Transverse colon (tissue), 4 donors: ENCODE measurements around the gene OTOG.

Experiments
- POLR2A ChIP-seq: fragments of 450-650 bp; IDR thresholded peaks from one replicate; pipeline ENCODE4 v1.6.1; 2016; ENCODE audit warnings: antibody characterized with exemption, mild to moderate bottlenecking, moderate library complexity
- POLR2AphosphoS5 ChIP-seq, 3 donors: sonication (generic); formaldehyde crosslinking; IDR thresholded peaks; one replicate each; pipeline ENCODE4 v1.6.1; 2016; ENCODE audit warnings: antibody characterized with exemption in 3 of 3
- TF ChIP-seq, protein P1 (sequence below), 5 experiments: fragments of 200-600 bp in 3 of 5; fragments of 450-650 bp in 2 of 5; sonication (generic) in 3 of 5; IDR thresholded peaks; 1 replicate in 2 of 5; 2 replicates in 3 of 5; pipeline ENCODE4 v1.5.1; 2016 to 2017; ENCODE audit warnings: antibody characterized with exemption in 5 of 5, inconsistent platforms in 3 of 5, mild to moderate bottlenecking in 2 of 5, moderate library complexity in 1 of 5

DNA sequence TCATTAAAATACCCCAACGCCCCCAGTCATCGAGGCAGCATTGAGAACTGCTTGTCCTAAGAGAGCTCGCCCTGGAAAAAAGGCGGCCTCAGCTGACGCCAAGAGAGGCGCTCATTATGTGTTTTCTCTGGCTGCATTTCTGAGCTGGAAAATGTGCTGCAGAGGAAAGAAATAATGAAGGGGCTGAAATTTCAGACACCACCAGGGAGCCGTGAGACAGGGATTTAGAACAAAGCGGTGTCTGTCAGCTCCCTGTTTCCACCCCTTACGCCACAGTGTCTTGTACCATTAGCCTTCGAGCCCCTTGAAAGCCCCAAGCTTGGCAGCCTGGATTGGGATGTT lies 17.2 kb upstream of the OTOG start:
- TF ChIP-seq POLR2A: no peak
- TF ChIP-seq, protein P1, sequence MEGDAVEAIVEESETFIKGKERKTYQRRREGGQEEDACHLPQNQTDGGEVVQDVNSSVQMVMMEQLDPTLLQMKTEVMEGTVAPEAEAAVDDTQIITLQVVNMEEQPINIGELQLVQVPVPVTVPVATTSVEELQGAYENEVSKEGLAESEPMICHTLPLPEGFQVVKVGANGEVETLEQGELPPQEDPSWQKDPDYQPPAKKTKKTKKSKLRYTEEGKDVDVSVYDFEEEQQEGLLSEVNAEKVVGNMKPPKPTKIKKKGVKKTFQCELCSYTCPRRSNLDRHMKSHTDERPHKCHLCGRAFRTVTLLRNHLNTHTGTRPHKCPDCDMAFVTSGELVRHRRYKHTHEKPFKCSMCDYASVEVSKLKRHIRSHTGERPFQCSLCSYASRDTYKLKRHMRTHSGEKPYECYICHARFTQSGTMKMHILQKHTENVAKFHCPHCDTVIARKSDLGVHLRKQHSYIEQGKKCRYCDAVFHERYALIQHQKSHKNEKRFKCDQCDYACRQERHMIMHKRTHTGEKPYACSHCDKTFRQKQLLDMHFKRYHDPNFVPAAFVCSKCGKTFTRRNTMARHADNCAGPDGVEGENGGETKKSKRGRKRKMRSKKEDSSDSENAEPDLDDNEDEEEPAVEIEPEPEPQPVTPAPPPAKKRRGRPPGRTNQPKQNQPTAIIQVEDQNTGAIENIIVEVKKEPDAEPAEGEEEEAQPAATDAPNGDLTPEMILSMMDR (IDR thresholded peaks at IDR 0.05): no peak
- no peak for TF ChIP-seq POLR2AphosphoS5 (IDR thresholded peaks at IDR 0.05)
